ENCODE measurements around the gene TMEM250. TPM values are rescaled to one million over a fixed set of nuclear protein-coding genes. Genes with fewer than 3 reads are reported as not detected.

Gene TMEM250
- total RNA-seq, 1 donor from 2014 or later, result 25.0 TPM

GRCh38 chr9:136093995-136094881 is 24.4 kb downstream of the TMEM250 start:
- Histone ChIP-seq H3K36me3 (no peaks in the 10 kb centered on the region), H3K27ac (peak overlapping the region; percentile 85), H3K27me3 (no peaks in the 10 kb centered on the region), H3K4me1 (peaks cover 59% of the 10 kb centered on the region), H3K4me3 (peak overlapping the region; percentile 59 to 86), H3K9me3 (no peaks in the 10 kb centered on the region)
- intact Hi-C loops (cut with DNase I), result loop anchor here (2.0 kb wide), 1 partner anchor 25 kb away; the partner anchor contains the start of gene TMEM250
- no peak for DNase-seq (ENCODE audit: extremely low spot score in 2 of 2)
- TF ChIP-seq POLR2AphosphoS5 (IDR thresholded peaks at IDR 0.05; ENCODE audit: insufficient read depth in 1 of 2, low read depth in 1 of 2) (peak in 1 of 2 donors; percentile 79), POLR2A (IDR thresholded peaks at IDR 0.05) (peak in 1 of 2 donors; percentile 9), CTCF (IDR thresholded peaks at IDR 0.05) (no peak)

- H3K4me3 ChIP-seq, result peak overlapping the region; percentile 59 to 86
- no peak for TF ChIP-seq CTCF (IDR thresholded peaks at IDR 0.05)
- no peak for TF ChIP-seq POLR2A (IDR thresholded peaks at IDR 0.05)
- no peak for TF ChIP-seq POLR2AphosphoS5 (IDR thresholded peaks at IDR 0.05; ENCODE audit: insufficient read depth in 1 of 2, low read depth in 1 of 2)
- H3K9me3 ChIP-seq, result no peaks in the 10 kb centered on the region
- no peaks in the 10 kb centered on the region for H3K36me3 ChIP-seq
- peaks cover 66% of the 10 kb centered on the region for H3K4me1 ChIP-seq
- intact Hi-C loops (cut with DNase I), result loop anchor here (2.0 kb wide), 1 partner anchor 25 kb away; the partner anchor contains the start of gene TMEM250
- DNase-seq (ENCODE audit: extremely low spot score in 2 of 2), result no peak
- H3K27ac ChIP-seq, result peak overlapping the region; percentile 85
- no peaks in the 10 kb centered on the region for H3K27me3 ChIP-seq
Observed at GRCh38 chr9:136093346-136093986, 25.2 kb downstream of the TMEM250 start.

DNA sequence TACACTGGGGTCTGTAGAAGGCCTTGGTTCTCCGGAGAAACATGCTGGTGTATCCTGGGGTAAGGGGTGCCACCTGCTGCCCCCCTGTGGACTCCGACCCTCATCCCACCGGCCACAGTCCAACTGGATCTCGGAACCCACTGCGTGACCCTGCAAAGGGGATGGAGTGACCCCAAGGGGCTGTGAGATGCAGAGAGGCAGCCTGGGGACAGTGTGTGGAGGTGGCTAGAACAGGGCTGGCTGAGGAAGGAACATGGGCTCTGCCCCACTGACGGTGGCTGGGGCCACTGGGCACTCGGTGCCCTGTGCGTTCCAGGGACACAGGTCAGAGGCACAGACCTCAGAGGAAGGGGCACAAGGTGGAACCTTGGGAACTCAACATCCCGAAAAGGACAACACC is 25.9 kb downstream of the TMEM250 start:
- Histone ChIP-seq H3K4me3 (peak overlapping the region in 1 of 2 donors; percentile 86), H3K9me3 (no peaks in the 10 kb centered on the region), H3K27me3 (no peaks in the 10 kb centered on the region), H3K27ac (peak overlapping the region; percentile 85), H3K36me3 (no peaks in the 10 kb centered on the region), H3K4me1 (peaks cover 74% of the 10 kb centered on the region)
- intact Hi-C loops (cut with DNase I), result loop anchor here (2.0 kb wide), 1 partner anchor 26 kb away; the partner anchor contains the start of gene TMEM250
- TF ChIP-seq CTCF (IDR thresholded peaks at IDR 0.05), result no peak
- TF ChIP-seq POLR2A (IDR thresholded peaks at IDR 0.05), result no peak
- no peak for TF ChIP-seq POLR2AphosphoS5 (IDR thresholded peaks at IDR 0.05; ENCODE audit: insufficient read depth in 1 of 2, low read depth in 1 of 2)
- DNase-seq (ENCODE audit: extremely low spot score in 2 of 2), result no peak

- Histone ChIP-seq H3K27ac (peak overlapping the region; percentile 85), H3K27me3 (no peaks in the 10 kb centered on the region), H3K4me1 (peaks cover 78% of the 10 kb centered on the region), H3K4me3 (no peak overlapping the region), H3K9me3 (no peaks in the 10 kb centered on the region), H3K36me3 (no peaks in the 10 kb centered on the region)
- intact Hi-C loops (cut with DNase I), result loop anchor here (2.0 kb wide), 1 partner anchor 26 kb away; the partner anchor contains the start of gene TMEM250
- TF ChIP-seq CTCF (IDR thresholded peaks at IDR 0.05) (no peak), POLR2AphosphoS5 (IDR thresholded peaks at IDR 0.05; ENCODE audit: insufficient read depth in 1 of 2, low read depth in 1 of 2) (no peak), POLR2A (IDR thresholded peaks at IDR 0.05) (no peak)
- DNase-seq (ENCODE audit: extremely low spot score in 2 of 2), result no peak
Observed at GRCh38 chr9:136092353-136092650, 26.4 kb downstream of the TMEM250 start.
